Colonic mucosa (tissue), 4 donors: ENCODE measurements around the gene TMEM132C. TPM values are rescaled to one million over a fixed set of nuclear protein-coding genes. Genes with fewer than 3 reads are reported as not detected.
"Not testable (repeated sequence)": the region's sequence is repeated elsewhere in the genome, so short reads cannot be mapped to it uniquely, and the experiment has no call there.

Experiments
- DNase-seq: peaks from one replicate; pipeline ENCODE4 v3.0.0-alpha.2; 2020
- H3K27ac ChIP-seq: fragments of 200-600 bp; one replicate; pipeline ENCODE4 v1.8.0; 2021
- H3K27me3 ChIP-seq: fragments of 200-600 bp; one replicate; pipeline ENCODE4 v1.8.0; 2021
- H3K36me3 ChIP-seq: fragments of 200-600 bp; one replicate; pipeline ENCODE4 v1.8.0; 2021
- H3K4me1 ChIP-seq: fragments of 200-600 bp; one replicate; pipeline ENCODE4 v1.8.0; 2021; ENCODE audit warnings: mild to moderate bottlenecking
- H3K4me3 ChIP-seq: fragments of 200-600 bp; one replicate; pipeline ENCODE4 v1.8.0; 2021
- H3K9ac ChIP-seq, 2 donors: one replicate each; pipeline ENCODE4 v1.7.0; 2013; ENCODE audit warnings: control low read depth in 2 of 2, low read depth in 2 of 2, low read length in 2 of 2
- H3K9me3 ChIP-seq: fragments of 200-600 bp; one replicate; pipeline ENCODE4 v1.8.0; 2021
- intact Hi-C: fragments of 100-400 bp; cut with DNase I; formaldehyde crosslinking; loops from one replicate; pipeline ENCODE4 v1.14.1; 2022
- total RNA-seq, 2 donors: library from RNA; stranded (reverse); fragmentation: NEBNext Ultra II Directional in 1 of 2; extraction: Animal tissue kit (Norgen Biotek cat#: 25700) in 1 of 2; gene quantifications; one replicate each; pipeline ENCODE4 v1.2.1, GENCODE V29; 2021
- TF ChIP-seq, protein P1 (sequence below): fragments of 200-600 bp; IDR thresholded peaks from one replicate; pipeline ENCODE4 v1.8.0; 2022; ENCODE audit warnings: antibody characterized with exemption, mild to moderate bottlenecking
- donor health status: healthy.
- donor health status: DM: no; HTN: no; CAD: no.
- donor health status: DM: no; HTN: no; CAD: no.

Gene TMEM132C
- total RNA-seq, 2 donors from 2014 or later, result 0.25 to 0.42 TPM

DNA sequence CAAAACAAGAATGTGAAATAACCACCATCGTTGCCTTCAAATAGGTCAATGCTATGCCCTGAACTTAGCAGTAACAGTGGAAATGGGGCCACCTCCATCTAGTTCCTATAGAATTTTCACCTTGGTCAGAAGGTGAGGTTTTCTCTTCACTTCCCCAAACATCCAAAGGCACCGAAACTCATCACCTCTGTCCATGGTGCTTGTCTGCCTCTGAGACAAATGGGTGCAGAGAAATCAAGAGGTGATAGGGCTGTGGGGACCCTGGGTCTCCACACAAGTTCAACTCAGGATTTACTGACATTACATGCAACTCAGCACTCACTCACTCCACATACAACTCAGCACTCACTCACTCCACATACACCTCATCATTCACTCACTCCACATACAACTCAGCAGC, 26.2 kb upstream of the TMEM132C start:
- H3K4me3 ChIP-seq, result no peak overlapping the region
- no peaks in the 10 kb centered on the region for H3K36me3 ChIP-seq
- DNase-seq, result no peak
- no peak overlapping the region for H3K9ac ChIP-seq
- TF ChIP-seq, protein P1, sequence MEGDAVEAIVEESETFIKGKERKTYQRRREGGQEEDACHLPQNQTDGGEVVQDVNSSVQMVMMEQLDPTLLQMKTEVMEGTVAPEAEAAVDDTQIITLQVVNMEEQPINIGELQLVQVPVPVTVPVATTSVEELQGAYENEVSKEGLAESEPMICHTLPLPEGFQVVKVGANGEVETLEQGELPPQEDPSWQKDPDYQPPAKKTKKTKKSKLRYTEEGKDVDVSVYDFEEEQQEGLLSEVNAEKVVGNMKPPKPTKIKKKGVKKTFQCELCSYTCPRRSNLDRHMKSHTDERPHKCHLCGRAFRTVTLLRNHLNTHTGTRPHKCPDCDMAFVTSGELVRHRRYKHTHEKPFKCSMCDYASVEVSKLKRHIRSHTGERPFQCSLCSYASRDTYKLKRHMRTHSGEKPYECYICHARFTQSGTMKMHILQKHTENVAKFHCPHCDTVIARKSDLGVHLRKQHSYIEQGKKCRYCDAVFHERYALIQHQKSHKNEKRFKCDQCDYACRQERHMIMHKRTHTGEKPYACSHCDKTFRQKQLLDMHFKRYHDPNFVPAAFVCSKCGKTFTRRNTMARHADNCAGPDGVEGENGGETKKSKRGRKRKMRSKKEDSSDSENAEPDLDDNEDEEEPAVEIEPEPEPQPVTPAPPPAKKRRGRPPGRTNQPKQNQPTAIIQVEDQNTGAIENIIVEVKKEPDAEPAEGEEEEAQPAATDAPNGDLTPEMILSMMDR, result no peak
- H3K27me3 ChIP-seq, result no peaks in the 10 kb centered on the region
- H3K9me3 ChIP-seq, result no peaks in the 10 kb centered on the region
- intact Hi-C loops, result no loop called here
- no peaks in the 10 kb centered on the region for H3K4me1 ChIP-seq
- H3K27ac ChIP-seq, result no peak overlapping the region

DNA sequence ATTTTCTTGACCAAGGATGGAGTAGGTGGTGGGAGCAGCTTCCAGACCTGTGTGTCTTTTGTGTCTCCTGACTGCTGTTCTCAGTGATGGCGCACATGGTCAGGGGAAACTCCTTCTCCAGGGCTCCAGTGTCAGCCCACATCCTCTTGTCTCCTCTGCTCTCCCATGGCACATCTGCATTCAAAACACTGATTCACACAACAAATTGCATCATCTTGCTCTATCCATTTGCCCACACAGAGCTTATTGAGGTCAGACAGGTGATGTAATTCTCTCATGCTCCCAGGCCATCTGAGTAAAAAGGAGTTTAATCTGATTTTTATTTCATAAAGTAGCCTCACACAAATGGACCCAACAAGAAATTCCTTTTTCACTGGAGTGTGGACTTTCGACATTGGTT, 21.8 kb upstream of the TMEM132C start:
- DNase-seq, result no peak
- Histone ChIP-seq H3K27me3 (no peaks in the 10 kb centered on the region), H3K9ac (no peak overlapping the region), H3K36me3 (no peaks in the 10 kb centered on the region), H3K27ac (no peak overlapping the region), H3K4me1 (no peaks in the 10 kb centered on the region), H3K4me3 (no peak overlapping the region), H3K9me3 (no peaks in the 10 kb centered on the region)
- TF ChIP-seq, protein P1, result no peak
- intact Hi-C loops, result no loop called here

DNA sequence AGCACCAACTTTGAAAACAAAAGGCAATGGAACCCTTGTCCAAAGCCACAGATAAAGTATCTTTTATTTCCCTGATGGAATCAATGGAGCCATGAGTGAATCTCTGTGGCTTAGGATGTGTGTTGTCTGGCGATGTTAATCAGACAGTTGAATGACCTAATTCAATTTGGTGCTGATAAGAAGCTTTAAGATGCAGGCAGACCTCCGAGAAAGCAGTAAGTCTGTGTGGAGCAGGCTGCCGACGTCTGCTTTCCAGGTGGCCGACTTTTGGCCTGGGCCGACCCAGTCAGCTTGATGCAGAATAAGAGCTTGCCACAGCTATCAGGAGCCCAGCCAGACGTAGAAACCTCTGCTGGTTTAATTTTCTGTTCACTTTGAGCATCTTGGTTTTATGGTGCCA, 21.1 kb upstream of the TMEM132C start:
- H3K9ac ChIP-seq, result no peak overlapping the region
- DNase-seq, result no peak
- intact Hi-C loops, result no loop called here
- no peaks in the 10 kb centered on the region for H3K27me3 ChIP-seq
- no peak overlapping the region for H3K4me3 ChIP-seq
- no peak overlapping the region for H3K27ac ChIP-seq
- no peaks in the 10 kb centered on the region for H3K9me3 ChIP-seq
- TF ChIP-seq, protein P1, result no peak
- no peaks in the 10 kb centered on the region for H3K36me3 ChIP-seq
- H3K4me1 ChIP-seq, result no peaks in the 10 kb centered on the region

DNA sequence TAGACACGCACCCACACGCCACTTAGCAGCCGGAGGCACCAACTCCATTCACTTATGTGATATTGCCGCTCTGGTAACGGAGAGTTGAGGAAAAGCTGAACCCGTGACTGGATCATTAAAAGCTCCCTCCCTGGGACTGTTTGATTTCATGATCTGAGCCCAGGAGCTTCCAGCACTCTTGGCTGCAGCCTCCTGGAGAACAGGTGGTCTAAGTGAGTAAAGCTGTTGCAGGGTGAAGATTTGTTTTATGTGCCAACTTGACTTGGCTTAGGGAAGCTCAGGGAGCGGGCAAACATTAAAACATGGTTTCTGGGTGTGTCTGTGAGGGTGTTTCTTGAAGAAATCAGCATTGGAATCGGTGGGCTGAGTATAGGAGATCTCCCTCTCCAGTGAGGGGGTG, 16.9 kb upstream of the TMEM132C start:
- Histone ChIP-seq H3K9ac (no peak overlapping the region), H3K4me3 (no peak overlapping the region), H3K27me3 (no peaks in the 10 kb centered on the region), H3K36me3 (no peaks in the 10 kb centered on the region), H3K27ac (no peak overlapping the region), H3K9me3 (no peaks in the 10 kb centered on the region), H3K4me1 (no peaks in the 10 kb centered on the region)
- TF ChIP-seq, protein P1, result no peak
- intact Hi-C loops, result no loop called here
- no peak for DNase-seq

DNA sequence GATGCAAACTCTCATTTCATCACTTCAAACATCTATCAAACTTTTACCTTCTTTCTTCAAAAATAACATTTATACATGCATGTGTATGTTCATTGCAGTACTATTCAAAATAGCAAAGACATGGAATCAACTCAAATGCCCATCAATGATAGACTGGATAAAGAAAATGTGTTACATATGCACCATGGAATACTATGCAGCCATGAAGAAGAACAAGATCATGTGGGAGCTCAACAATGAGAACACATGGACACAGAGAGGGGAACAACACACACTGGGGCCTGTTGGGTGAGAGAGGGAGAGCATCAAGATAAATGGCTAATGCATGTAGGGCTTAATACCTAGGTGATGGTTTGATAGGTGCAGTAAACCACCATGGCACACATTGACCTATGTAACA, 13.1 kb upstream of the TMEM132C start:
- H3K36me3 ChIP-seq, DNase-seq, H3K9ac ChIP-seq, intact Hi-C loops, H3K27me3 ChIP-seq, H3K27ac ChIP-seq, H3K4me1 ChIP-seq, H3K9me3 ChIP-seq, H3K4me3 ChIP-seq: not testable (repeated sequence)

DNA sequence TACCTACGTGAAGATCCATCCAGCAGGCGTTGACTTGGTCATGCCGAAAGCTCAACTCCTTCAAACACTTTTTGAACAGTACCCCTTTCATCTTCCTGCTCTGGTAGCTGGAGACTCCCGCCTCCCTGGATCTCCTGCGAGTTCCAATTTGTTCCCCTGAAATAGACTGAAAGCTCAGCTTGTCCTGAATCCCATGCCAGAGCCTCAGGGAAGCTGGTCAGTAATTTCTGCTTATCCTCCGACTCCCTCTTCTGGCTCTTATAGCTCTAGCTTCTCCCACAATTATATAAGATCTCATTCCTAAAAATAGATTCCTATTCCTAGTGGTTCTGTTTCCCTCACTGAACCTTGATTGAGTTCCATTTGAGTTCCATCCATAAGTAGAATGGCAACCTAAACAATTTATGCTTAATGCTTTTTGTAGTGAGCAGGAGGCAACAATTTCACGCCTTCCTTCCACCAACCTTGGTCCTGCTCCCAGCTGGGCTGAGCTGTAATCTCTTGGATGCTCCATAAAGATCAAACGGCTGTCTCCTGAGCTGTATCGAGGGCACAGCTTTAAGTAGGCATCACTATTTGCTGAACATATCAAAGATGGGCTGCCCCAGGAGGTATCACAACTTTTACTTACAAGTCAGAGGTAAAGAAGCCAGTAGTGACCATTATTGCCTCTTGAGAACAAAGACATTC, 8.0 kb upstream of the TMEM132C start:
- no peak overlapping the region for H3K27ac ChIP-seq
- H3K9ac ChIP-seq, result no peak overlapping the region
- no peaks in the 10 kb centered on the region for H3K4me1 ChIP-seq
- intact Hi-C loops, result no loop called here
- no peaks in the 10 kb centered on the region for H3K9me3 ChIP-seq
- TF ChIP-seq, protein P1, result no peak
- no peaks in the 10 kb centered on the region for H3K27me3 ChIP-seq
- H3K36me3 ChIP-seq, result no peaks in the 10 kb centered on the region
- DNase-seq, result no peak
- H3K4me3 ChIP-seq, result no peak overlapping the region
